PC-3 (cell line): ENCODE results near the gene MED15. TPM values are rescaled to one million over a fixed set of nuclear protein-coding genes. Genes with fewer than 3 reads are reported as not detected.
"Not testable (repeated sequence)": the region's sequence is repeated elsewhere in the genome, so short reads cannot be mapped to it uniquely, and the experiment has no call there.

Source experiments
- ATAC-seq: fragments of 200-7000 bp; cut with Tn5 transposase; 2 replicates; pipeline ENCODE4 v1.9.1; 2020; ENCODE audit warnings: mild to moderate bottlenecking, moderate library complexity
- BruUV-seq: library from RNA; stranded (reverse); fragments of 400-500 nt; replicated peaks from 2 replicates; lab custom pipeline; 2021; lab: Mats Ljungman, UMichigan
- CTCF ChIA-PET: fragments of 300-600 bp; sonication (Branson Sonifier 250); formaldehyde crosslinking; loops from one replicate; lab custom pipeline; 2022; ENCODE audit warnings: antibody characterized with exemption; lab: Charles Lee
- POLR2A ChIA-PET: fragments of 300-600 bp; sonication (Branson Sonifier 250); formaldehyde crosslinking; loops from one replicate; lab custom pipeline; 2022; ENCODE audit warnings: antibody characterized with exemption; ENCODE audit not compliant: unreplicated experiment; lab: Charles Lee
- DNase-seq: peaks from one replicate; pipeline ENCODE4 v3.0.0-alpha.2; 2015
- H2AFZ ChIP-seq: fragments of 300-600 bp; sonication (generic); 2 replicates; pipeline ENCODE4 v1.6.0; 2016; ENCODE audit warnings: antibody characterized with exemption, low read length
- H3F3A ChIP-seq: fragments of 300-600 bp; sonication (generic); one replicate; pipeline ENCODE4 v1.6.0; 2017; ENCODE audit warnings: antibody characterized with exemption, low read length, control low read depth, mild to moderate bottlenecking; ENCODE audit not compliant: unreplicated experiment
- H3K27ac ChIP-seq: fragments of 300-600 bp; sonication (generic); 2 replicates; pipeline ENCODE4 v1.5.1; 2016; ENCODE audit warnings: mild to moderate bottlenecking, low read length
- H3K27me3 ChIP-seq: fragments of 300-600 bp; sonication (generic); 2 replicates; pipeline ENCODE4 v1.6.1; 2016; ENCODE audit warnings: low read length, mixed read lengths
- H3K36me3 ChIP-seq: fragments of 300-600 bp; sonication (generic); 2 replicates; pipeline ENCODE4 v1.6.1; 2016; ENCODE audit warnings: low read depth, mixed run types, low read length, mixed read lengths
- H3K4me1 ChIP-seq: fragments of 300-600 bp; sonication (generic); 2 replicates; pipeline ENCODE4 v1.5.1; 2016; ENCODE audit warnings: low read length; ENCODE audit not compliant: insufficient read depth
- H3K4me2 ChIP-seq: fragments of 300-600 bp; sonication (generic); 2 replicates; pipeline ENCODE4 v1.6.0; 2016; ENCODE audit warnings: low read length
- H3K4me3 ChIP-seq: fragments of 300-600 bp; sonication (generic); 2 replicates; pipeline ENCODE4 v1.5.1; 2016; ENCODE audit warnings: mild to moderate bottlenecking, low read length, mixed read lengths
- H3K79me2 ChIP-seq: fragments of 300-600 bp; sonication (generic); 2 replicates; pipeline ENCODE4 v1.6.1; 2017; ENCODE audit warnings: low read length, mixed read lengths
- H3K9ac ChIP-seq: fragments of 300-600 bp; sonication (generic); 2 replicates; pipeline ENCODE4 v1.6.0; 2016; ENCODE audit warnings: mild to moderate bottlenecking, low read length
- H3K9me2 ChIP-seq: fragments of 300-600 bp; sonication (generic); replicated peaks from 2 replicates; pipeline ENCODE4 v1.6.1; 2016; ENCODE audit warnings: mixed run types, low read length, mixed read lengths
- H3K9me3 ChIP-seq: fragments of 300-600 bp; sonication (generic); 2 replicates; pipeline ENCODE4 v1.6.1; 2016; ENCODE audit warnings: low read length, mixed read lengths
- H4K20me1 ChIP-seq: fragments of 300-600 bp; sonication (generic); 2 replicates; pipeline ENCODE4 v1.6.1; 2016; ENCODE audit warnings: low read length, mixed read lengths
- EZH2 ChIP-seq: fragments of 300-600 bp; sonication (generic); IDR thresholded peaks from one replicate; pipeline ENCODE4 v1.6.1; 2017; ENCODE audit warnings: antibody characterized with exemption, mild to moderate bottlenecking, low read length; ENCODE audit not compliant: unreplicated experiment
- EZH2phosphoT487 ChIP-seq: fragments of 300-600 bp; sonication (generic); IDR thresholded peaks from 2 replicates; pipeline ENCODE4 v1.6.1; 2018; ENCODE audit warnings: mild to moderate bottlenecking, antibody characterized with exemption, low read length, borderline replicate concordance
- intact Hi-C: fragments of 100-400 bp; cut with micrococcal nuclease; formaldehyde crosslinking; loops from 2 replicates; pipeline ENCODE4 v1.9.0; 2023
- total RNA-seq: library from RNA; depleted of rRNA; stranded (reverse); fragments of >200 nt; gene quantifications from 2 replicates; pipeline ENCODE4 v1.2.3, GENCODE V29; 2014
- TF ChIP-seq, protein P1 (sequence below): fragments of 300-600 bp; sonication (generic); conservative IDR thresholded peaks from 2 replicates; pipeline ENCODE4 v1.5.1; 2017; ENCODE audit warnings: antibody characterized with exemption, low read depth, mild to moderate bottlenecking, low read length

MED15 gene
- total RNA-seq, 1 experiment from 2014 or later = 55.9 TPM

DNA sequence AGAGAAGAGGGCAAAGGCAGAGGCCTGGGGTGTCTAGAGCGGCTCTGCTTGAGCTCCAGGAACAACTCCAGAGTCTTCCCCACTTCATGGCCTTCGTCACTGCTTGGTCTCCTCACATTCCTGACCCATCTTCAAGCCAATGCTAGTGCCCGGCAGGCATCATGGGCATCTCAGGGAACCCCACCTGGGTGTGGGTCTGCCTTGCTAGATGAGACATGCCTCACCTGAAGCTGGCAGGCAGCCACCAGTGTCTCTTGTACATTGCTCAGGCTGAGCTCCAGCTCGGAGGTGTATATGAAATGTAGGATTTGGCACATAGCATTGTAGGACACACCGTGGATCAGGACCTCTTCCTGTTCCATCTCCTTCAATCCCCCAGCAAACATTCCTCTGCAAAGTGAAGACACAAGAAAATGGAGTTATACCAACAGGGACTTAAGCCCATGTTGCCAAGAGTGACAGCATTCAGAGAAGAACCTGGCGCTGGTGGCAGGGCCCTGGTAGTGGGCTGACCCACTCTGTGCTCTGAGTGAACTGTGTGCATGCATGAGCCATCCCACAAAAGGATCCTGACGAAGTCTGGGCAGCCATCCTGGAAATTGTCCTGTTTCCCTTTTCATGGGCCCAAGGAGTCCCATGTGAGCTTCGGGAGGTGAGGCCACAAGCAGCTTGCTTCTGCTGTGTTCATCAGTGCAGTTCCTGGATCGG lies 36.1 kb upstream of the MED15 start:
- ChIA-PET POLR2A (no interaction called here), CTCF (no interaction called here)
- Histone ChIP-seq H3K9me3 (no peaks in the 10 kb centered on the region), H3K4me1 (no peaks in the 10 kb centered on the region), H4K20me1 (no peaks in the 10 kb centered on the region), H2AFZ (no peak overlapping the region), H3K27ac (no peak overlapping the region), H3F3A (no peaks in the 10 kb centered on the region), H3K9ac (no peak overlapping the region), H3K27me3 (no peaks in the 10 kb centered on the region), H3K79me2 (no peaks in the 10 kb centered on the region), H3K4me2 (no peak overlapping the region), H3K36me3 (no peaks in the 10 kb centered on the region), H3K9me2 (no peaks in the 10 kb centered on the region), H3K4me3 (no peak overlapping the region)
- ATAC-seq = no peak
- intact Hi-C loops = no loop called here
- DNase-seq = no peak
- no TSS peak for BruUV-seq
- TF ChIP-seq, protein P1, sequence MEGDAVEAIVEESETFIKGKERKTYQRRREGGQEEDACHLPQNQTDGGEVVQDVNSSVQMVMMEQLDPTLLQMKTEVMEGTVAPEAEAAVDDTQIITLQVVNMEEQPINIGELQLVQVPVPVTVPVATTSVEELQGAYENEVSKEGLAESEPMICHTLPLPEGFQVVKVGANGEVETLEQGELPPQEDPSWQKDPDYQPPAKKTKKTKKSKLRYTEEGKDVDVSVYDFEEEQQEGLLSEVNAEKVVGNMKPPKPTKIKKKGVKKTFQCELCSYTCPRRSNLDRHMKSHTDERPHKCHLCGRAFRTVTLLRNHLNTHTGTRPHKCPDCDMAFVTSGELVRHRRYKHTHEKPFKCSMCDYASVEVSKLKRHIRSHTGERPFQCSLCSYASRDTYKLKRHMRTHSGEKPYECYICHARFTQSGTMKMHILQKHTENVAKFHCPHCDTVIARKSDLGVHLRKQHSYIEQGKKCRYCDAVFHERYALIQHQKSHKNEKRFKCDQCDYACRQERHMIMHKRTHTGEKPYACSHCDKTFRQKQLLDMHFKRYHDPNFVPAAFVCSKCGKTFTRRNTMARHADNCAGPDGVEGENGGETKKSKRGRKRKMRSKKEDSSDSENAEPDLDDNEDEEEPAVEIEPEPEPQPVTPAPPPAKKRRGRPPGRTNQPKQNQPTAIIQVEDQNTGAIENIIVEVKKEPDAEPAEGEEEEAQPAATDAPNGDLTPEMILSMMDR = no peak
- TF ChIP-seq EZH2phosphoT487 (no peak), EZH2 (no peak)

DNA sequence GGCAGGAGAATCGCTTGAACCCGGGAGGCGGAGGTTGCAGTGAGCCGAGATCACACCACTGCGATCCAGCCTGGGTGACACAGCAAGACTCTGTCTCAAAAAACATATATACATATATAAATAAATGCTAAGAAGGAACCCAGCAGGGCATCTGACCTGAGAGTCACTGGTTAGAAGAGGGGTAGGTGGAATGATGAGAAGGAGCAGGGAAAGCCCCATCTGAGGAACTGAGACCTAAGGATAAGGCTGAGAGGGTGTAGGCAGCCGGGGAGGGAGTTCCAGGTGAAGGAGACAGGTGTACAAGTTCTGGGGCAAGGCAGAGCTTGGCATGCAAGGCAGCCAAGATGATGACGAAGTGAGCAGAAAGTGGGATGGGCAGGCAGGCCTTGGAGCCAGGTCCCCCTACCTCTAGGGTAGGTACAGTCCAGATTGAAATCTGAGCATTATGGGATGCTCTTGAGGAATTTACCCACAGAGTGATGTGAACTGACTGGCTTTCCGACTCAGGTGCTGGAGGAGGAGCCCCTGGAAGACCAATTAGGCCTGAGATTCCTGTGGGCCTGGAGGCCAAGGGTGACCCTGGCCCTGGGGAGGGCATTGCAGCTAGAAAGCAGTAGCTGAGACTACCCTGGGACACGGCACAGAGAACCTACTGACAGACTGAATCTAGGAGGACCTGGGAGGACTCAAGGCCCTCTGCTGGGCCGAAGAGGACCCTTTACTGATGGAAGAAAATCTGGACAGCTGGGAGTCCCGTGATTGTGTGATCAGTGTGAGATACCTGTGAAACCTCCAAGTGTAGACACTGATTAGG lies 34.6 kb upstream of the MED15 start:
- ChIA-PET POLR2A (no interaction called here), CTCF (interaction anchor here (0.6 kb wide), 1 partner anchor 55 kb away, joined by 3 read pairs; no protein-coding TSS in a partner anchor)
- intact Hi-C loops = no loop called here
- Histone ChIP-seq H3K4me3 (no peak overlapping the region), H2AFZ (no peak overlapping the region), H3K27ac (no peak overlapping the region), H3K4me1 (no peaks in the 10 kb centered on the region), H3K27me3 (no peaks in the 10 kb centered on the region), H4K20me1 (no peaks in the 10 kb centered on the region), H3K4me2 (no peak overlapping the region), H3F3A (no peaks in the 10 kb centered on the region), H3K9me3 (no peaks in the 10 kb centered on the region), H3K79me2 (no peaks in the 10 kb centered on the region), H3K9me2 (no peaks in the 10 kb centered on the region), H3K9ac (no peak overlapping the region), H3K36me3 (no peaks in the 10 kb centered on the region)
- TF ChIP-seq EZH2phosphoT487 (no peak), EZH2 (no peak)
- TF ChIP-seq, protein P1 = no peak
- no TSS peak for BruUV-seq
- no peak for DNase-seq
- no peak for ATAC-seq

DNA sequence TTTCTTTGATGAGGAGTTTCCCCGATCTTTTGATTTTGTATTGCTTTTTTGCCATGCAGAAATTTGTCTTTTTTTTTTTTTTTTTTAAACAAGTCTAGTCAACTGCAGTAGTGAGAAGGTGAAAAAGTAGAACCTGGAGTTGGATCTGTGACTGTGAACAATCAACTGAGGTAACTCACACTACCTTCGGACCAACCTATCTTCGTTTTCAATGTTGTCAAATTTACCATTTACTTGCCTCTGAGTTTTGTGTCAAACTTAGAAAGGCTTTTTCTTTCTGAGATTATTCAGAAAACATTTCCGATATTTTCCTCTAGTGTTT lies 32.3 kb upstream of the MED15 start:
- Histone ChIP-seq H3K9me2 (no peaks in the 10 kb centered on the region), H3K27ac (no peak overlapping the region), H3K4me2 (no peak overlapping the region), H3K9me3 (no peaks in the 10 kb centered on the region), H3K4me1 (no peaks in the 10 kb centered on the region), H3K9ac (no peak overlapping the region), H3K79me2 (no peaks in the 10 kb centered on the region), H3F3A (no peaks in the 10 kb centered on the region), H4K20me1 (no peaks in the 10 kb centered on the region), H3K27me3 (no peaks in the 10 kb centered on the region), H2AFZ (no peak overlapping the region), H3K36me3 (no peaks in the 10 kb centered on the region), H3K4me3 (no peak overlapping the region)
- CTCF ChIA-PET = no interaction called here
- DNase-seq = no peak
- BruUV-seq = no TSS peak
- intact Hi-C loops = no loop called here
- no peak for ATAC-seq
- TF ChIP-seq EZH2 = no peak
- no peak for TF ChIP-seq EZH2phosphoT487
- POLR2A ChIA-PET = no interaction called here

DNA sequence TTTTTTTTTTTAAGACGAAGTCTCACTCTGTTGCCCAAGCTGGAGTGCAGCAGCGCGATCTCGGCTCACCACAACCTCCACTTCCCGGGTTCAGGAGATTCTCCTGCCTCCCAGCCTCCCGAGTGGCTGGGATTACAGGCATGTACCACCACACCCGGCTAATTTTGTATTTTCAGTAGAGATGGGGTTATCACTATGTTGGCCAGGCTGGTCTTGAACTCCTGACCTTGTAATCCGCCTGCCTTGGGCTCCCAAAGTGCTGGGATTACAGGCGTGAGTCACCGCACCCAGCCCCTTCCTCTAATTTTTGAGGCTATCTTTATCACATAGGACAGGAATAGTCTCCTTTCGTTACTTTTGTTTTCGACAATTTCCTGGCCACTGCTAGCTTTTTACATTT lies 31.8 kb upstream of the MED15 start:
- CTCF ChIA-PET, POLR2A ChIA-PET, intact Hi-C loops, H3K9me3 ChIP-seq, H3K9ac ChIP-seq, H3F3A ChIP-seq, ATAC-seq, H2AFZ ChIP-seq, H3K27me3 ChIP-seq, H3K36me3 ChIP-seq, H3K4me3 ChIP-seq, H3K79me2 ChIP-seq, H3K27ac ChIP-seq, H4K20me1 ChIP-seq, BruUV-seq, DNase-seq, H3K4me1 ChIP-seq, H3K4me2 ChIP-seq, H3K9me2 ChIP-seq: not testable (repeated sequence)

DNA sequence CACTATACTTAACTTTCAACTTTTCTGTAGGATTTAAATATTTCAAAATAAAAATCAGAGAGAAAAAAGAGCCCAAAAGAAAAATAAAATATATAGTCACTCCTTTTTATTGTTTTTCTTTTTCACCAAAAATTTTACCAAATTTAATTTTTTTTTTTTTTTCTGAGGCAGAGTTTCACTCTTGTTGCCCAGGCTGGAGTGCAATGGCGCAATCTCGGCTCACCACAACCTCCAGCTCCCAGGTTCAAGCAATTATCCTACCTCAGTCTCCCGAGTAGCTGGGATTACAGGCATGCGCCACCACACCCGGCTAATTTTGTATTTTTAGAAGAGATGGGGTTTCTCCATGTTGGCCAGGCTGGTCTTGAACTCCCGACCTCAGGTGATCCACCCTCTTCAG lies 29.4 kb upstream of the MED15 start:
- not testable (repeated sequence) for ATAC-seq

More for the DNA sequence above, 29.4 kb upstream of the MED15 start:
- DNase-seq, H3K27ac ChIP-seq, H4K20me1 ChIP-seq, H3K79me2 ChIP-seq, BruUV-seq, H3K36me3 ChIP-seq, H3K4me1 ChIP-seq, intact Hi-C loops, H3K27me3 ChIP-seq, H3K9me2 ChIP-seq, POLR2A ChIA-PET, H3K4me2 ChIP-seq, CTCF ChIA-PET, H3K4me3 ChIP-seq, H2AFZ ChIP-seq, H3F3A ChIP-seq, H3K9ac ChIP-seq, H3K9me3 ChIP-seq: not testable (repeated sequence)
